HG03196 (cell line): ENCODE measurements around the gene GABBR2.

Source experiments
- ATAC-seq: cut with Tn5 transposase; IDR thresholded peaks from one replicate; pipeline ENCODE4 v1.9.1; 2021; ENCODE audit not compliant: unreplicated experiment

The GABBR2 gene

DNA sequence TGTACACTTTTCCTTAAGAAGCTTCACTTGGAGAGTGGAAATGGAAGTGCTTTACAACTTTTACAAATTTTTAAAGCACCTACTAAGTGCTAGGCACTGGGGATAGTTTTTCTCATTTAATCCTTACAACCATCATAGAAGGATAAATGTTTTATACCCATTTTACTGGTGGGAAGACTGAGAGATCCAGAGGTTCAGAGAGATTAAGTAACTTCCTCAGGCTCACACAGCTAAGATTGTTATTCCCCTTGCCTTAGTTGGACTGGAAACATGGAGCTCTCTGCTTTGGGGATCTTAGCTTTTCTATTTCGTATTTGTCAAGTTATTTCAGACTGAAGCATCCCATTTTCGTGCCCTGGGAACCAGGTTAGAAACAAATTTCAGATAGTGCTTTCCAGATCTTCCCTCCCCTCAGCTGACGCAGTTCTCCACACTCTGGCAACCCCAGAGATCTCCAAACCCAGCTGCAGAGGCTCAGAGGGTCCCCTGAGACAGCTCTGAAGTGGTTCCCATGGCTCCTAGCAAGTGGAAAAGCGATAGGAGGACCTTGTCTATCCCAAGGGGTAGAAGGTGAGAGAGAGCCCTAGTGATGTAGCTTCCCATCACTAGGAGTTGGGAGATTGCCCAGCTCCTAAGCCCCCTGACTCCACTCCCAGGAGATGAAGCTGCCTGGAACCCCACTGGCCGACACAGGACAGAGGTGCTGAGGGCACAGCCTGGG lies 16.2 kb upstream of the GABBR2 start:
- no peak for ATAC-seq

GRCh38 chr9:98721643-98722042 lies 12.9 kb upstream of the GABBR2 start:
- ATAC-seq: no peak

GRCh38 chr9:98720402-98720801 lies 11.7 kb upstream of the GABBR2 start:
- no peak for ATAC-seq

GRCh38 chr9:98719055-98719454 lies 10.3 kb upstream of the GABBR2 start:
- ATAC-seq: no peak

DNA sequence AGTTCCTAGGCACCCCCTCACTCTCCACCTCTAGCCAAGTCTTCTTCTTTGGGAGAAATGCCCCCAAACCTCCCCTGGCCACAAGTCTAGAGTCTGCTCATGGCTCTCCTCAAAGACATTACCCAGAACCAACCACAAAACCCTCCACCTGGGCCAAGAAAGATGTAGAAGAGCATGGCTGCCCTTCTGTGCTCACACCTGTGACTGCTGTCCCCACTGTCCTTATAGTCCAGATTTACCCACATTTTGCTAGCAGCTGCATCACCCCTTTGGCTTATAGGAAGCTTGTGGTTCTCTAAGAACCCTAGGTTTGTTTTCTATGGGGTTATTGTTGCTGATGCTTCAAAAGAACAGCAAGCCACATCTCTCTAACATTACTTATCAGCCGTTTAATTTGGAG lies 6.1 kb upstream of the GABBR2 start:
- ATAC-seq: no peak

DNA sequence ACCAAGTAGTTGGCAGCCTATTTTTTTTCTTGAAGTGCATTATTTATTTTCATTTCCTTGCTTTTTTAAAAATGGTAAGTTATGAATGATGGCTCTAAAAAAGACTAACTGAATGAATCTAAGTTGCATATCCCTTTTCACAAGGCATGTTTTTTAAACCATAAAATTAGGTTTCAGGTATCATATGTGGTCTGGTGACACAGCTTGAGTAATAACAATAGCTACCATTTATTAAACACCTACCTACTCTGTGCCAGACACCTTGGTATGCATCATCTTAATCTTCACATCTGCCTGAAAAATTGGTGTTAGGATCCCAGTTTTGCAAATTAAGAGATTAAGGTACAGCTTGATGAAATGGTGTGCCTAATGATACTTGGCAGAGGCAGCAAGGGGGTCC lies 4.3 kb upstream of the GABBR2 start:
- no peak for ATAC-seq

DNA sequence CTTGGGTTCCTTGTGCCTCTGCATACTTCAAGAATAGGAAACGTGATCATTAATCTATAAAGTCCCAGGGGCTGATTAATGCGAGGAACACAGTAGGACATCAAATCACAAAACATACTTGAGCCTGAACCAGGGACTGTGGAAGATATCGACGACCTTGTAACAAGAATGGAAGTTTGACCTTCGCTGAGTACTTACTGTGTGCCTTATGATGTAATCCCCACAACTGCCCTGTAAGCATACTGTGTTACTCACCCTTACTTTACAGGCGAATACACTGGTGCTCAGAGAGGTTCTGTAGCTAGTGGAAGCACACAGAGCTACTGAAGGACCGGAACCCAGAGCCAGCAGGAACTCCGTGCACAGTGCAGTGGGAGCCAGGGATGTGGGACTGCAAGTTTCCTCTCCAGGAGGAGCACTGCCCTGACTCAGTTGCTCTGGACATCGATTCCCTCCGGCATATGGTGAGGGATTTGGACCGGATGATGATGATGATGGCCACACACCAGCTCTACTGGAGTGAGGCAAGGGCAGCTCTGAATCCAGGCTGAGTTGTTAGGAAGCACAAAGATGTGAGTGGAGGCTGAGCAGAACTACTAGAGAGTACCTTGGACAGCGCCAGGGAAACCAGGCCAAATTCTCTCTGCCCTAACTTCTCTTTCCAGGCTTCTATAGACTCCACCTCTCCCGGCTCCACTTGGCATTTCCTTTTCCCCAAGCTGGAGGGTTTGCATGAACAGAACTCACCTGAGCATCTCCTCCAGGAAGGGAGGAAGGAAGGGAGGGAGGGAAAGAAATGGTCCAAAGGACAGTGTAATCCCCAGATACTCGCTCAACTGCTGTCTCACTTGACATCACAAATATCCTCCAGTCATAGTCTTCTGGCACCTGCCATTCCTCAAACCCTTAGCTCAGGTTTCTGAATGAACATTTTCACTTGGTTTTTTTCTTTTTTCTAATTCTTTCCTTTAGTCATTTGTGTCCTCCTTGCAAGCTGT lies 1.5 kb upstream of the GABBR2 start:
- ATAC-seq: no peak

DNA sequence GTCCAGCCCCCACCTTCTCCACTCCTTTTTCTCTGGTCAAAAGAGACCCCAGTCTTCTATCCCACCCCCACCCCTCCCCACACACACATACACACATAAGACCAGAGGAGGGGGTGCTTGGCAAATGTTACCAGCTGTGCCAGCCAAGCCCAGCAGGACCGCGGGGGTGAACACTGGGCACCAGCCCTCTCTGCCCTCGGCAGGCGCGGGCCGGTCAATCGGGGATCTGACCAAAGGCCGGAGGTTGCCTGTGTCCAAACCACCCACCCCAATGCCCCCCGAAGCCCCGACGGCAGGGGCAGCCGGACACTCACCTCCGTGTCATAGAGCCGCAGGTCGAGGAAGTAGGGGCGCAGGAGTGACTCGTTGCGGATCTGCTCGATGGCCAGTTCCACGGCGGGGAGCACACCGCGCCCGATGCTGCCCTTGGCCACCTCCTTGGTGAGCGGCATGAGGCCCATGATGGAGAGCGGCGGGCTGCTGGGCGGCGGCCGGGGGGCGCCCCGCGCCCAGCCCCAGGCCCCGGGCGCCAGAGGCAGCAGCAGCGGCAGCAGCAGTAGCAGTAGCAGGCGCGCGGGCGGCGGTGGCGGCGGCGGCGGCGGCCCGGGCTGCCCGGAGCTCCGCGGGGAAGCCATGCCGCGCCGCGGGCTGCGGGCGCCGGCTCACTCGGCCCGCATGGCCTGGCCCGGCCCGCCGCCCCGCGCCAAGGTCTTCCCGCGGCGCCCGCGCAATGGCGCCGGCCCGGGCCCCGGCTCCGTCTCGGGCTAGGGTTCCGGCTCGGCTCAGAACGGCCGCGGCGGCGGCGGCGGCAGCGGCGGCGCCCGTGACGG lies 417 bp downstream of the GABBR2 start:
- no peak for ATAC-seq

DNA sequence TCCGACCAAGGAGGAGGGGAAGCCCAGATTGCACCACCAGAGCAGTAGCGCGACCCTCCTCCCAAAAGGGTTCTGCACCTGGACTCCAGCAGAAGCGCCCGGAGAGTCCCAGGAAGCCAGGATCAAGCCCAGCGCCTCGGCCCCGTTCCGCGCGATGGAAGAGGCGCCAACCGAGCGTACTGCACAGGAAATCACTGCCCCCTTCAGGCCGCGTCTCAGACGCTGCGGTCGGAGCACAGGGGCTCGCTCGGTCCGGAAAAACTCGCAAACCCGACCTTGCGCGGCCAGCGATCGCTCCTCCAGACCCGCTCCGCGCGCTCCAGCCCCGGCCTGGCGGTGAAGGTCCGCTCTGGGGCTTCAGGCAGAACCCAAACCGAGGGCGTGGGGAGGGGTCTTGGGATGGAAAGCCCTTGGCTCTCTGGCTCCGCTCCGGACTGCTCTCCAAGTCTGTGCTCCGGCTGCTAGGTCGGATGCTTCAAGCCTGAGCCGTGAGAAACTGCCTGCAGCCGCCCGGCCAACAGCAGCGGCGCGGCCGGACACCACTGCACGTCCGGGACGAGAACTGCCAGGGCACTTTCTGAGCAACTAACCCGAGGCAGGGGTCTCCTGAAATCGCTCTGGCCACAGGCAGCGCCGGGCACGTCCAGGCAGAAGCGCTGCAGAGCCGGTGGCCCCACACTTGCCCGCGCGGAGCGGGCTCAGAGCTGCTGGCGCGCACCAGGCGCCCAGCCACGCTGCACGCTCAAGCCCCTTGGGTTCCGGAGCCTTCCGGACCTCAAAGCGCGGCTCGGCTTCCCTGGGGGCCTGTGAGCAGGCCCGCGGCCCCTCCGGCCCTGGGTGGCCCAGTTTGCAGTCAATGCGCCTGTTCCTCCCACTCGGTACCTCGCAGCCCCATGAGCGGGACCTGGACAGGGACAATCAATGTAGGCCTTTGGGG lies 1.3 kb downstream of the GABBR2 start:
- ATAC-seq: no peak

DNA sequence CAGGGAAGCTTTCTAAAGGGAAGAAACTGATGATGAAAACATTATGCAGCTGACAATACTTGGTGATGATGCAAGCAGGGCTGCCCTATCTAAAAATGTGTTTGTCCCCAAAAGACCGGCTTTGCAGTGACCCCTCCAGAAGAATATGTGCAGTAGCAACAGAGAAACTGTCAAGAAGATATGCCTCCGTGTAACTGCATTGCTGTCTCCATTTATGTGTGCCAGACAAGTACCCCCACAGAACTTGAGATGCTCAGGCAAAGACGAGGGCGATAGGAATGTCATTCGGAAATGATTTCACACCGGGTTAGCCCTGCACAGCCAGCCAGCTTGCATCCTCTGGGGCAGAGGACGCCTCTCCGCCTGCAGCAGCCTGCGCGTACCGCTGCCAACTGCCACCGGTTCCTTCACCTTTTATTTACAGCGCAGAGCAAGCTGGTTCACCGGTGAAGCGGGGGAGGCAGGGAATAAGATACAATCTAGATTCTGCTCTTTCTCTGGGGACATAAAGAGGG lies 2.0 kb downstream of the GABBR2 start:
- no peak for ATAC-seq

DNA sequence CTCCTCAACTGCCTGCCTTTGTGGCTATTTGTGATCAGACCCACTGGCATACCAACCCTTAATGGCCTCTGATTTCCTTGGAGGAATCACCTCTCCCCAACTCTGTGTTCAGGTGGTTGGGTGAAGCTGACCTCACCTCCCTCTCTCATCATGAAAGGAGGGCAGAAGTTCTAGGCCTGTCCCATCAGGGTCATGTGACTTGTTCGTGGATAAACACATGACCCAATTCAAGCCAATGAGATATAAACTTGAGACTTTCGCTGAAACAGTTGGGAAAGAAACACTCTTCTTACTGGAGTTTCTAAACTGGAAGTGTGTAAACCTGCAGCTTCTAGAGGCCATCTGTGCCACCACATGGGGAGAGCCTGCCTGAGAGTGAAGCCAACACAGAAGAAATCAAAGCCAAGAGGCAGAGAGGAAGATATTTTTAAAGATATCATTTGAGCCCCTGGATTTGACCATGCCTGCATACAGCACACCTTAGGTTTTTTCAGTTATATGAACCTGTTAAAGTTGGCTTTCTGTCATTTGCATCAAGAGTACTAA lies 5.8 kb downstream of the GABBR2 start:
- ATAC-seq: no peak

- no peak for ATAC-seq
These were observed 6.4 kb downstream of the GABBR2 start for GRCh38 chr9:98702340-98702739.

DNA sequence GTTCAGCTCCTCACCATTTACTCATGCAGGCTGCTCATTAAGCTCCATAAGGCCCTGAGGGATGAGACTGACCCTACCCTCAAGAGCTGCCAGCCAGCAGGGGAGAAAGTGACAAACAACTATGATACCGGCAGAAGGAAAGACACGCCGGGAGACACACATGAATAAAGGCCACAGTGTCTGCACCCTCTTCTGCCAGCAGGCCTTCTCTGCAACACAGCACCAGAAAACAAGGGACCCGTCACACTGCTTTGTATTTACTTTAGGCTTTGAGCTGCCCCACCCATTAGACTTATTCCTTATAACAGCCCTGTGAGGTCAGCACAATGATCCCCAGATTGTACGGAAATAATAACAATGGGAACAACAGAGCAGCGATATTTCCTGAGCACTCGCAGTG lies 7.2 kb downstream of the GABBR2 start:
- ATAC-seq: no peak

GRCh38 chr9:98700801-98701200 lies 7.9 kb downstream of the GABBR2 start:
- ATAC-seq: no peak

DNA sequence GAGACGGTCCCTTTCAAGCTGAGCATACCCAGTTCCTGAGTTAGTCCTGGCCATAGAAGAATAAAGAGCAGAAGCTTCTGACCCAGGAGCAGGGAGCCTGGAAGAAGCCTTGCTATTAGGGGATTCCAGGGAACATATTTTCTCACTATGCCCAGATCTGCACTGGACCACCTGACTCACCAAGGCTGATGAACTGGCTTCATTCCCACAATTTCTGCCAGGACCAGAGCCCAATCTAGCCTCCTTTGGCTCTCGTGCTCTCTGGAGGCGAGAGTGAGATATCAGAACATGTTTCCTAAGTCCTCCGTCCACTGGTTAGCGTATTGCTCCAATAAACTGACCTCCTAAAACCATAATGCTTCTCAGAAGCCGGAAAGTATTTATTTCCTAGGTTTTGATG lies 9.9 kb downstream of the GABBR2 start:
- no peak for ATAC-seq

GRCh38 chr9:98694943-98695342 lies 13.8 kb downstream of the GABBR2 start:
- ATAC-seq: no peak

DNA sequence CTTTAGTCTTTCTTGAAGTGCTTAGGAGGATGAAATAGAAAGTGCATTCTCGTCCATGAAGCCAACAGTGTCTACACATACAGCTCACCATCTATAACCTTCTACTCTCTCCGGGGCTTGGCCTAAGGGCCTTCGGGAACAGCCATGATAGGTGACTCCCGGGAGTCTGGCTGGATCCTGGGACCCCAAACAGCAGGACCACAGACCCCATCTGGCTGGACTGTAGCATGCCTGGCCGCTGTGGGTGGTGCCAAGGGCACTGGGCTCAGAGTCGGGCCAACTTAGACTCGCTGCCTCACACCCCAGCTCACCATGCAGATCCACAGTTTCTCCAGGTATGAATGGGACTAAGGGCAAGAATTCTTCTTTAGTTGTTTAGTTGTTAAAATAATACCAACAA lies 16.3 kb downstream of the GABBR2 start:
- ATAC-seq: no peak

GRCh38 chr9:98691890-98692289 lies 16.8 kb downstream of the GABBR2 start:
- no peak for ATAC-seq

GRCh38 chr9:98690686-98691085 lies 18.0 kb downstream of the GABBR2 start:
- no peak for ATAC-seq
